ENCODE results near the gene ATE1. TPM values are rescaled to one million over a fixed set of nuclear protein-coding genes. Genes with fewer than 3 reads are reported as not detected.

The ATE1 gene
- total and polyA plus RNA-seq, 11 donors, result 15.2 to 50.1 (median 39.9) TPM

DNA sequence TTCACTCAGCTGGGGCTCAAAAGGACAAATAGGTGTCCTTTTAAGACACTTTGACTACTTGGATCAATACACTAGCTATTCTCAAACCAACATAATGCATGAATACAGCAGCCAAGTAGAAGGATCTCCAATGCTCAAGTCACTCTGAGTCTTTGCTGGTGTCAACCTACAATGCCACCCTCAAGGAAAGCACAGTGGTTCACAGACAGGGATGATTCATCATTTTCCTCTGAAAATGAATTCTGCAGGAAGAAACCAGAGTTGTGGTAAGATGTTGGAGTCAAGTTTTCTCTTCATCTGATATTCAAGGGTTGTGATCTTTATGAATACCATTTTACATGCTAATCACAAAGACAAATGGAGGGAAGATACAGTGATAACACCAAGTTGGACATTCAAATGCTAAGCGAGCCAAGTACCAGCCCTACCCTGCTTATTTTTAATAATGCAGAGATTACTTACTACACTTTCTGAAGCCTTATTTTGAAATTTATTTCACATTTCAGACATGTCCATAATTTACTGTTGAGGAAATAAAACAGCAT, 186.5 kb downstream of the ATE1 start:
- no peak overlapping the region for H3K27ac ChIP-seq
- no peak for DNase-seq
- no peak overlapping the region for H3K4me3 ChIP-seq
- intact Hi-C loops (cut with DNase I), result no loop called here
- no peaks in the 10 kb centered on the region for H3K9me3 ChIP-seq
- H3K4me1 ChIP-seq, result peaks cover 0 to 10% (median 4%) of the 10 kb centered on the region in 12 donors
- peaks cover 0 to 5% (median 0%) of the 10 kb centered on the region in 9 donors for H3K27me3 ChIP-seq
- peaks cover 0 to 33% (median 20%) of the 10 kb centered on the region in 9 donors for H3K36me3 ChIP-seq
- WGBS, 4 donors, result 0% methylated on average over 1 of the region's 1 CpG
- TF ChIP-seq CTCF (IDR thresholded peaks at IDR 0.05) (no peak), POLR2A (IDR thresholded peaks at IDR 0.05) (no peak)
- no peak for ATAC-seq

GRCh38 chr10:121740069-121740468, 187.8 kb downstream of the ATE1 start:
- H3K4me1 ChIP-seq, result peaks cover 0 to 12% (median 5%) of the 10 kb centered on the region in 12 donors
- no peaks in the 10 kb centered on the region for H3K9me3 ChIP-seq
- H3K27ac ChIP-seq, result no peak overlapping the region
- H3K27me3 ChIP-seq, result peaks cover 0 to 12% (median 0%) of the 10 kb centered on the region in 9 donors
- TF ChIP-seq POLR2A (IDR thresholded peaks at IDR 0.05), result no peak
- no peak for TF ChIP-seq CTCF (IDR thresholded peaks at IDR 0.05)
- H3K36me3 ChIP-seq, result peaks cover 0 to 33% (median 20%) of the 10 kb centered on the region in 9 donors
- ATAC-seq, result no peak
- intact Hi-C loops (cut with DNase I), result no loop called here
- H3K4me3 ChIP-seq, result no peak overlapping the region
- no peak for DNase-seq
- WGBS, 4 donors, result 85 to 89% (median 89%) methylated on average over 2 of the region's 2 CpGs

DNA sequence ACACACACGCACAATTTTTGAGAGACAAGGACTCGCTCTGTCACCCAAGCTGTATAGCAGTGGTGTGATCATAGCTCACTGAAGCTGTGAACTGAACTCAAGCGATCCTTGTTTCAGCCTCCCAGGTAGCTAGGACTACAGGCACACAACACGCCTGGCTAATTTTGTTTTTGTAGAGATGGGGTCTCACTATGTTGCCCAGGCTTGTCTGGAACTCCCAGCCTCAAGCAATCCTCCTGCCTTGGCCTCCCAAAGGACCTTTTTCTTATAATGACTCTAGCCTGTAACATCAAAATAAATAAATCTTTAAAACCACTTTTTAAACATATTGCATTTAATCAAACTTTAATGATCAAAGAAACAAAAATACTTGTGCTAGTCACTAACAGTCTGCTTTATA, 188.7 kb downstream of the ATE1 start:
- Histone ChIP-seq H3K27me3 (peaks cover 0 to 22% (median 0%) of the 10 kb centered on the region in 9 donors), H3K4me3 (no peak overlapping the region), H3K4me1 (peaks cover 0 to 12% (median 5%) of the 10 kb centered on the region in 12 donors), H3K36me3 (peaks cover 0 to 33% (median 20%) of the 10 kb centered on the region in 9 donors), H3K9me3 (no peaks in the 10 kb centered on the region), H3K27ac (no peak overlapping the region)
- no peak for DNase-seq
- WGBS, 4 donors, result 92 to 99% (median 98%) methylated on average over 4 of the region's 4 CpGs
- ATAC-seq, result no peak
- intact Hi-C loops (cut with DNase I), result loop anchor here in 2 of 10 donors (5.0 to 10.0 kb wide), 3 partner anchors 124 to 797 kb away; no protein-coding TSS in a partner anchor
- TF ChIP-seq CTCF (IDR thresholded peaks at IDR 0.05) (no peak), POLR2A (IDR thresholded peaks at IDR 0.05) (no peak)

- Histone ChIP-seq H3K27ac (no peak overlapping the region), H3K4me3 (no peak overlapping the region), H3K27me3 (peaks cover 0 to 32% (median 0%) of the 10 kb centered on the region in 9 donors), H3K9me3 (no peaks in the 10 kb centered on the region), H3K36me3 (peaks cover 0 to 12% (median 5%) of the 10 kb centered on the region in 9 donors), H3K4me1 (peaks cover 0 to 12% (median 5%) of the 10 kb centered on the region in 12 donors)
- ATAC-seq (peak in 2 of 4 donors; percentile 29 to 31), DNase-seq (no peak)
- no peak for TF ChIP-seq POLR2A (IDR thresholded peaks at IDR 0.05)
- TF ChIP-seq CTCF (IDR thresholded peaks at IDR 0.05), result no peak
- intact Hi-C loops (cut with DNase I), result loop anchor here in 2 of 10 donors (5.0 to 10.0 kb wide), 3 partner anchors 122 to 794 kb away; no protein-coding TSS in a partner anchor
- 31 to 41% (median 35%) methylated on average over 13 of the region's 13 CpGs for WGBS, 4 donors
Measured at GRCh38 chr10:121736315-121737130, 191.3 kb downstream of the ATE1 start.

Data from heart left ventricle (tissue), 16 donors.